A549 (cell line): Measurements from ENCODE around the gene C2orf68. TPM values are rescaled to one million over a fixed set of nuclear protein-coding genes. Genes with fewer than 3 reads are reported as not detected.

ENCODE experiments used
- ATAC-seq, 2 experiments: fragments of 200-7000 bp in 1 of 2; fragments of >200 bp in 1 of 2; cut with Nextera tagmentation in 1 of 2; cut with Tn5 transposase in 1 of 2; 3 replicates each; pipeline versions ENCODE4 v1.8.0 to v1.9.1; 2018 to 2020; ENCODE audit warnings: mild to moderate bottlenecking in 1 of 2, moderate library complexity in 1 of 2
- CTCF ChIA-PET: fragments of 300-600 bp; sonication (Branson Sonifier 250); formaldehyde crosslinking; extraction: SDS; loops from one replicate; lab custom pipeline; 2021; ENCODE audit warnings: antibody characterized with exemption, inconsistent platforms; lab: Yijun Ruan, JAX
- POLR2A ChIA-PET: fragments of 350-600 bp; formaldehyde crosslinking; extraction: SDS; loops from one replicate; lab custom pipeline; 2021; ENCODE audit warnings: antibody characterized with exemption, inconsistent platforms; lab: Yijun Ruan, JAX
- DNase-seq, 2 experiments: peaks; one replicate each; pipeline versions ENCODE4 v3.0.0 to v3.0.0-alpha.2; 2011 to 2016; ENCODE audit warnings: low read depth in 1 of 2, low spot score in 1 of 2
- FAIRE-seq: peaks from 2 replicates; lab custom pipeline; 2011; peaks lifted over from hg19 to GRCh38; lab: Jason Lieb, UNC
- H3K27ac ChIP-seq, 2 experiments: fragments of >200 bp; sonication (Bioruptor Twin); formaldehyde crosslinking; 3 replicates each; pipeline ENCODE4 v1.5.1; 2016 to 2017
- H3K4me1 ChIP-seq: fragments of >200 bp; sonication (Bioruptor Twin); formaldehyde crosslinking; 3 replicates; pipeline ENCODE4 v1.6.1; 2016
- H3K4me2 ChIP-seq: fragments of >200 bp; sonication (Bioruptor Twin); formaldehyde crosslinking; 3 replicates; pipeline ENCODE4 v1.6.1; 2016
- H3K4me3 ChIP-seq: fragments of >200 bp; sonication (Bioruptor Twin); formaldehyde crosslinking; 3 replicates; pipeline ENCODE4 v1.5.1; 2016
- H3K9me3 ChIP-seq: fragments of >200 bp; sonication (Bioruptor Twin); formaldehyde crosslinking; 3 replicates; pipeline ENCODE4 v1.6.1; 2016
- BCL3 ChIP-seq: fragments of >200 bp; sonication (Bioruptor Twin); formaldehyde crosslinking; IDR thresholded peaks from 3 replicates; pipeline ENCODE4 v1.6.1; 2016
- CBX2 ChIP-seq: fragments of 200-600 bp; sonication (generic); IDR thresholded peaks from 2 replicates; pipeline ENCODE4 v1.6.1; 2016; ENCODE audit warnings: low read depth, mild to moderate bottlenecking, borderline replicate concordance
- CEBPB ChIP-seq, 2 experiments: fragments of >200 bp in 1 of 2; sonication (Bioruptor Twin) in 1 of 2; formaldehyde crosslinking in 1 of 2; IDR thresholded peaks; 2 replicates each; pipeline ENCODE4 v1.6.1; 2012 to 2016
- CHD2 ChIP-seq: fragments of 150-350 bp; IDR thresholded peaks from 2 replicates; pipeline ENCODE4 v1.6.1; 2014; ENCODE audit warnings: low read length; ENCODE audit not compliant: partially characterized antibody
- EP300 ChIP-seq, 2 experiments: fragments of >200 bp; sonication (Bioruptor Twin); formaldehyde crosslinking; IDR thresholded peaks; 2 replicates in 1 of 2; 3 replicates in 1 of 2; pipeline ENCODE4 v1.6.1; 2016 to 2017
- ESRRA ChIP-seq: fragments of 150-350 bp; IDR thresholded peaks from 2 replicates; pipeline ENCODE4 v1.6.1; 2014; ENCODE audit warnings: mild to moderate bottlenecking, low read length, borderline replicate concordance
- GATA3 ChIP-seq: IDR thresholded peaks from 2 replicates; pipeline ENCODE4 v1.6.1; 2012; ENCODE audit warnings: borderline replicate concordance
- HEYL ChIP-seq: fragments of 250-450 bp; sonication (Bioruptor Pico); IDR thresholded peaks from 2 replicates; pipeline ENCODE4 v1.8.0; 2021; ENCODE audit warnings: mild to moderate bottlenecking, moderate library complexity
- HOXB13 ChIP-seq: fragments of 250-450 bp; sonication (Bioruptor Pico); IDR thresholded peaks from 2 replicates; pipeline ENCODE4 v1.5.0; 2020; ENCODE audit warnings: low read depth, mild to moderate bottlenecking, moderate library complexity
- JUN ChIP-seq, 2 experiments: fragments of >200 bp; sonication (Bioruptor Twin); formaldehyde crosslinking; IDR thresholded peaks; 2 replicates in 1 of 2; 3 replicates in 1 of 2; pipeline ENCODE4 v1.6.1; 2016 to 2017
- JUNB ChIP-seq: fragments of >200 bp; sonication (Bioruptor Twin); formaldehyde crosslinking; IDR thresholded peaks from 2 replicates; pipeline ENCODE4 v1.6.1; 2016
- KDM1A ChIP-seq: fragments of 200-600 bp; sonication (generic); IDR thresholded peaks from 2 replicates; pipeline ENCODE4 v1.6.1; 2016; ENCODE audit warnings: low read depth, mild to moderate bottlenecking
- KDM5A ChIP-seq: fragments of 200-600 bp; sonication (generic); IDR thresholded peaks from 2 replicates; pipeline ENCODE4 v1.6.1; 2016; ENCODE audit warnings: antibody characterized with exemption, mild to moderate bottlenecking
- MAFK ChIP-seq: fragments of 450-650 bp; IDR thresholded peaks from 2 replicates; pipeline ENCODE4 v1.6.1; 2014; ENCODE audit not compliant: partially characterized antibody
- MAZ ChIP-seq: fragments of 150-350 bp; IDR thresholded peaks from 2 replicates; pipeline ENCODE4 v1.6.1; 2014; ENCODE audit warnings: antibody characterized with exemption, low read depth, low read length, borderline replicate concordance
- PHF8 ChIP-seq: fragments of 200-600 bp; sonication (generic); IDR thresholded peaks from 2 replicates; pipeline ENCODE4 v1.6.1; 2016; ENCODE audit warnings: low read depth, mild to moderate bottlenecking, antibody characterized with exemption, moderate library complexity, borderline replicate concordance
- POLR2AphosphoS2 ChIP-seq: conservative IDR thresholded peaks from 2 replicates; pipeline ENCODE4 v1.6.1; 2012; ENCODE audit warnings: low read length, improper control_type of control experiment, inconsistent platforms
- RAD21 ChIP-seq, 2 experiments: fragments of >200 bp in 1 of 2; sonication (Bioruptor Twin) in 1 of 2; formaldehyde crosslinking in 1 of 2; IDR thresholded peaks in 1 of 2; conservative IDR thresholded peaks in 1 of 2; 2 replicates in 1 of 2; 3 replicates in 1 of 2; pipeline ENCODE4 v1.6.1; 2012 to 2018; ENCODE audit warnings: inconsistent platforms in 1 of 2
- RARB ChIP-seq: fragments of 250-450 bp; sonication (Bioruptor Pico); IDR thresholded peaks from 2 replicates; pipeline ENCODE4 v1.8.0; 2021; ENCODE audit warnings: mild to moderate bottlenecking, moderate library complexity
- RCOR1 ChIP-seq: fragments of 150-350 bp; IDR thresholded peaks from 2 replicates; pipeline ENCODE4 v1.6.1; 2014; ENCODE audit warnings: antibody characterized with exemption, low read length, low read depth
- TFCP2L1 ChIP-seq: fragments of 250-450 bp; sonication (Bioruptor Pico); IDR thresholded peaks from 2 replicates; pipeline ENCODE4 v1.5.0; 2021; ENCODE audit warnings: mild to moderate bottlenecking
- ZFP36 ChIP-seq: fragments of 450-650 bp; IDR thresholded peaks from 2 replicates; pipeline ENCODE4 v1.6.1; 2014; ENCODE audit warnings: borderline replicate concordance; ENCODE audit not compliant: partially characterized antibody
- ZNF302 ChIP-seq: fragments of 250-450 bp; sonication (Bioruptor Pico); IDR thresholded peaks from 2 replicates; pipeline ENCODE4 v1.9.0; 2021; ENCODE audit warnings: inconsistent platforms, mild to moderate bottlenecking, moderate library complexity
- WGBS: methylation state at CpG from one replicate; pipeline ENCODE4 v1.1.6; 2017; ENCODE audit errors: missing lambda C conversion rate; 5-methylcytosine and 5-hydroxymethylcytosine counted together
- polyA plus RNA-seq, 4 experiments: library from polyadenylated mRNA; depleted of rRNA in 3 of 4; stranded (reverse); fragments of >200 nt; fragmentation: RNase III in 1 of 4; extraction: RNeasy Plus Mini Kit Qiagen cat#74134 plus additional on column Dnase treatment in 1 of 4; gene quantifications; 2 replicates in 3 of 4; 3 replicates in 1 of 4; pipeline ENCODE4 v1.2.3, GENCODE V29; 2011 to 2017

C2orf68 gene
- polyA plus RNA-seq, 2 of the 4 experiments (the other 2 are of a cell fraction): 25.9 to 48.3 TPM

GRCh38 chr2:85644909-85645308 lies 33.0 kb upstream of the C2orf68 start:
- 93% methylated on average over 8 of the region's 8 CpGs for WGBS
- ATAC-seq (no peak), FAIRE-seq (no peak), DNase-seq (no peak)
- H3K4me2 ChIP-seq: no peak overlapping the region
- no peaks in the 10 kb centered on the region for H3K9me3 ChIP-seq
- no peak overlapping the region for H3K27ac ChIP-seq
- TF ChIP-seq GATA3: no peak
- no peak for TF ChIP-seq PHF8
- TF ChIP-seq ZFP36: no peak
- no peak for TF ChIP-seq HOXB13 (CRISPR knock-in tag)
- TF ChIP-seq MAZ: no peak
- no peak for TF ChIP-seq CHD2
- no peak for TF ChIP-seq KDM5A
- TF ChIP-seq ZNF302 (CRISPR knock-in tag): no peak
- no peak for TF ChIP-seq JUN (IDR thresholded peaks at IDR 0.05)
- TF ChIP-seq CBX2: no peak
- no peak for TF ChIP-seq HEYL (CRISPR knock-in tag)
- no peak for TF ChIP-seq BCL3
- TF ChIP-seq POLR2AphosphoS2: no peak
- no peak for TF ChIP-seq KDM1A
- TF ChIP-seq RCOR1: no peak
- no peak for TF ChIP-seq CEBPB (IDR thresholded peaks at IDR 0.05)
- TF ChIP-seq RARB: no peak
- no peak for TF ChIP-seq TFCP2L1 (CRISPR knock-in tag)
- H3K4me3 ChIP-seq: no peak overlapping the region
- ChIA-PET CTCF (interaction anchor here (1.1 to 8.8 kb wide), 3 partner anchors 8 to 72 kb away, joined by 3 to 126 read pairs (median 111); no protein-coding TSS in a partner anchor), POLR2A (interaction anchor here (0.6 kb wide), 1 partner anchor 414 kb away, joined by 3 read pairs; no protein-coding TSS in a partner anchor)
- peaks cover 22% of the 10 kb centered on the region for H3K4me1 ChIP-seq

GRCh38 chr2:85642725-85643124 lies 30.9 kb upstream of the C2orf68 start:
- ATAC-seq: no peak
- no peak for TF ChIP-seq RAD21 (conservative IDR thresholded peaks at IDR 0.05 in 1 of 2, IDR thresholded peaks at IDR 0.05 in 1 of 2)
- TF ChIP-seq BCL3: no peak
- no peak for TF ChIP-seq MAFK
- no peak for TF ChIP-seq ESRRA
- no peak for TF ChIP-seq JUNB
- TF ChIP-seq, all 56 proteins: peak for 0
- FAIRE-seq (no peak), DNase-seq (no peak)
- Histone ChIP-seq H3K4me2 (no peak overlapping the region), H3K27ac (no peak overlapping the region), H3K4me3 (no peak overlapping the region), H3K4me1 (peaks cover 1% of the 10 kb centered on the region; the same call in 1 of the 3 replicates), H3K9me3 (no peaks in the 10 kb centered on the region)
- 89% methylated on average over 3 of the region's 3 CpGs for WGBS
- POLR2A ChIA-PET: no interaction called here
- CTCF ChIA-PET: interaction anchor here (0.7 to 2.0 kb wide), 6 partner anchors 15 to 438 kb away, joined by 3 to 9 read pairs (median 4); no protein-coding TSS in a partner anchor

- ATAC-seq (no peak), FAIRE-seq (no peak), DNase-seq (no peak)
- Histone ChIP-seq H3K4me3 (no peak overlapping the region), H3K9me3 (no peaks in the 10 kb centered on the region), H3K4me2 (no peak overlapping the region), H3K27ac (no peak overlapping the region), H3K4me1 (peaks cover 3% of the 10 kb centered on the region; the same call in 1 of the 3 replicates)
- ChIA-PET POLR2A (no interaction called here), CTCF (interaction anchor here (0.8 to 12.2 kb wide), 11 partner anchors 12 to 254 kb away, joined by 3 to 241 read pairs (median 23); partner anchors contain the start of genes C2orf68, ST3GAL5 and USP39)
- TF ChIP-seq TFCP2L1 (CRISPR knock-in tag) (no peak), MAFK (no peak), MAZ (no peak), EP300 (IDR thresholded peaks at IDR 0.05) (no peak), JUNB (no peak)
- WGBS: 37% methylated on average over 4 of the region's 4 CpGs
Measured at GRCh38 chr2:85635636-85636035, 23.8 kb upstream of the C2orf68 start.
